Measurements from ENCODE around the gene ZNF148.

ZNF148 gene

GRCh38 chr3:125206934-125207333 is 168.2 kb downstream of the ZNF148 start (continued):
- no peak for TF ChIP-seq ZNF645 (tag by site-specific recombination; IDR thresholded peaks at IDR 0.05)
- no peak for TF ChIP-seq ZFP37 (tag by site-specific recombination; IDR thresholded peaks at IDR 0.05)
- no peak for TF ChIP-seq PRDM1 (tag by site-specific recombination; IDR thresholded peaks at IDR 0.05)
- TF ChIP-seq ZNF48 (tag by site-specific recombination; IDR thresholded peaks at IDR 0.05) = no peak
- no peak for TF ChIP-seq ZNF473 (tag by site-specific recombination; IDR thresholded peaks at IDR 0.05)
- TF ChIP-seq KLF9 (tag by site-specific recombination; IDR thresholded peaks at IDR 0.05; ENCODE audit: low read depth) = no peak
- no peak for TF ChIP-seq GLI2 (tag by site-specific recombination; IDR thresholded peaks at IDR 0.05; ENCODE audit: borderline replicate concordance, low read depth)

GRCh38 chr3:125203731-125204130 is 171.4 kb downstream of the ZNF148 start:
- ChIA-PET POLR2A (interaction anchor here (0.6 kb wide), 1 partner anchor 392 kb away, joined by 6 read pairs; no protein-coding TSS in a partner anchor), CTCF (no interaction called here)
- H3K4me3 ChIP-seq (ENCODE audit: low read depth, low read length) = no peak overlapping the region
- no peaks in the 10 kb centered on the region for H3K36me3 ChIP-seq (ENCODE audit: control insufficient read depth in 2 of 2, insufficient read depth in 1 of 2, low read length in 2 of 2)
- TF ChIP-seq ZNF280C (tag by site-specific recombination; IDR thresholded peaks at IDR 0.05) (no peak), ZNF146 (tag by site-specific recombination; IDR thresholded peaks at IDR 0.05) (no peak), ZNF302 (tag by site-specific recombination; IDR thresholded peaks at IDR 0.05; ENCODE audit: low read depth) (no peak)
- no peaks in the 10 kb centered on the region for H3K4me1 ChIP-seq (ENCODE audit: control insufficient read depth, insufficient read depth, low read length)
- no peak overlapping the region for H3K27ac ChIP-seq (ENCODE audit: extremely low read depth, low read depth, low read length)
- H3K9me3 ChIP-seq (ENCODE audit: control insufficient read depth, insufficient read depth, low read depth, low read length) = no peaks in the 10 kb centered on the region

- no peaks in the 10 kb centered on the region for H3K36me3 ChIP-seq (ENCODE audit: control insufficient read depth in 2 of 2, insufficient read depth in 1 of 2, low read length in 2 of 2)
- POLR2A ChIA-PET = no interaction called here
- no peaks in the 10 kb centered on the region for H3K9me3 ChIP-seq (ENCODE audit: control insufficient read depth, insufficient read depth, low read depth, low read length)
- no peaks in the 10 kb centered on the region for H3K4me1 ChIP-seq (ENCODE audit: control insufficient read depth, insufficient read depth, low read length)
- no peak overlapping the region for H3K4me3 ChIP-seq (ENCODE audit: low read depth, low read length)
- TF ChIP-seq ZNF112 (tag by site-specific recombination; IDR thresholded peaks at IDR 0.05) (no peak), MEIS1 (CRISPR knock-in tag; IDR thresholded peaks at IDR 0.05; ENCODE audit: borderline replicate concordance) (no peak), ZBTB26 (tag by site-specific recombination; optimal IDR thresholded peaks at IDR 0.05) (no peak), ZNF214 (tag by site-specific recombination; IDR thresholded peaks at IDR 0.05; ENCODE audit: borderline replicate concordance) (no peak), ZNF610 (tag by site-specific recombination; IDR thresholded peaks at IDR 0.05; ENCODE audit: borderline replicate concordance) (no peak), SP7 (tag by site-specific recombination; IDR thresholded peaks at IDR 0.05) (no peak), FEZF1 (tag by site-specific recombination; IDR thresholded peaks at IDR 0.05) (no peak)
- CTCF ChIA-PET = interaction anchor here (1.1 kb wide), 1 partner anchor 14 kb away, joined by 3 read pairs; no protein-coding TSS in a partner anchor
- H3K27ac ChIP-seq (ENCODE audit: extremely low read depth, low read depth, low read length) = no peak overlapping the region
These were observed 172.9 kb downstream of the ZNF148 start for GRCh38 chr3:125202197-125202596.

GRCh38 chr3:125200731-125201139 is 174.4 kb downstream of the ZNF148 start:
- Histone ChIP-seq H3K36me3 (ENCODE audit: control insufficient read depth in 2 of 2, insufficient read depth in 1 of 2, low read length in 2 of 2) (no peaks in the 10 kb centered on the region), H3K4me3 (ENCODE audit: low read depth, low read length) (no peak overlapping the region), H3K4me1 (ENCODE audit: control insufficient read depth, insufficient read depth, low read length) (no peaks in the 10 kb centered on the region), H3K27ac (ENCODE audit: extremely low read depth, low read depth, low read length) (no peak overlapping the region), H3K9me3 (ENCODE audit: control insufficient read depth, insufficient read depth, low read depth, low read length) (no peaks in the 10 kb centered on the region)
- TF ChIP-seq ZNF140 (tag by site-specific recombination; IDR thresholded peaks at IDR 0.05) (no peak), ZSCAN23 (tag by site-specific recombination; IDR thresholded peaks at IDR 0.05) (no peak), ZBTB6 (tag by site-specific recombination; IDR thresholded peaks at IDR 0.05) (no peak), ZNF148 (tag by site-specific recombination; IDR thresholded peaks at IDR 0.05; ENCODE audit: borderline replicate concordance) (no peak), ZNF169 (tag by site-specific recombination; IDR thresholded peaks at IDR 0.05) (no peak), ZNF341 (tag by site-specific recombination; IDR thresholded peaks at IDR 0.05; ENCODE audit: low read depth) (no peak)
- ChIA-PET POLR2A (no interaction called here), CTCF (no interaction called here)

Measured in HEK293 (cell line).